A549 (cell line): ENCODE measurements around the gene DMXL2. TPM values are rescaled to one million over a fixed set of nuclear protein-coding genes. Genes with fewer than 3 reads are reported as not detected.

Experiments used
- ATAC-seq, 2 experiments: fragments of 200-7000 bp in 1 of 2; fragments of >200 bp in 1 of 2; cut with Nextera tagmentation in 1 of 2; cut with Tn5 transposase in 1 of 2; 3 replicates each; pipeline versions ENCODE4 v1.8.0 to v1.9.1; 2018 to 2020; ENCODE audit warnings: mild to moderate bottlenecking in 1 of 2, moderate library complexity in 1 of 2
- CTCF ChIA-PET: fragments of 300-600 bp; sonication (Branson Sonifier 250); formaldehyde crosslinking; extraction: SDS; loops from one replicate; lab custom pipeline; 2021; ENCODE audit warnings: antibody characterized with exemption, inconsistent platforms; lab: Yijun Ruan, JAX
- POLR2A ChIA-PET: fragments of 350-600 bp; formaldehyde crosslinking; extraction: SDS; loops from one replicate; lab custom pipeline; 2021; ENCODE audit warnings: antibody characterized with exemption, inconsistent platforms; lab: Yijun Ruan, JAX
- DNase-seq, 2 experiments: peaks; one replicate each; pipeline versions ENCODE4 v3.0.0 to v3.0.0-alpha.2; 2011 to 2016; ENCODE audit warnings: low read depth in 1 of 2, low spot score in 1 of 2
- FAIRE-seq: peaks from 2 replicates; lab custom pipeline; 2011; peaks lifted over from hg19 to GRCh38; lab: Jason Lieb, UNC
- H3K27ac ChIP-seq, 2 experiments: fragments of >200 bp; sonication (Bioruptor Twin); formaldehyde crosslinking; 3 replicates each; pipeline ENCODE4 v1.5.1; 2016 to 2017
- H3K4me1 ChIP-seq: fragments of >200 bp; sonication (Bioruptor Twin); formaldehyde crosslinking; 3 replicates; pipeline ENCODE4 v1.6.1; 2016
- H3K4me2 ChIP-seq: fragments of >200 bp; sonication (Bioruptor Twin); formaldehyde crosslinking; 3 replicates; pipeline ENCODE4 v1.6.1; 2016
- H3K4me3 ChIP-seq: fragments of >200 bp; sonication (Bioruptor Twin); formaldehyde crosslinking; 3 replicates; pipeline ENCODE4 v1.5.1; 2016
- H3K9me3 ChIP-seq: fragments of >200 bp; sonication (Bioruptor Twin); formaldehyde crosslinking; 3 replicates; pipeline ENCODE4 v1.6.1; 2016
- HEYL ChIP-seq: fragments of 250-450 bp; sonication (Bioruptor Pico); IDR thresholded peaks from 2 replicates; pipeline ENCODE4 v1.8.0; 2021; ENCODE audit warnings: mild to moderate bottlenecking, moderate library complexity
- HOXB5 ChIP-seq: fragments of 250-450 bp; sonication (Bioruptor Pico); IDR thresholded peaks from 2 replicates; pipeline ENCODE4 v1.5.0; 2020; ENCODE audit warnings: mild to moderate bottlenecking, moderate library complexity
- MAFK ChIP-seq: fragments of 450-650 bp; IDR thresholded peaks from 2 replicates; pipeline ENCODE4 v1.6.1; 2014; ENCODE audit not compliant: partially characterized antibody
- PHF8 ChIP-seq: fragments of 200-600 bp; sonication (generic); IDR thresholded peaks from 2 replicates; pipeline ENCODE4 v1.6.1; 2016; ENCODE audit warnings: low read depth, mild to moderate bottlenecking, antibody characterized with exemption, moderate library complexity, borderline replicate concordance
- RAD21 ChIP-seq, 2 experiments: fragments of >200 bp in 1 of 2; sonication (Bioruptor Twin) in 1 of 2; formaldehyde crosslinking in 1 of 2; IDR thresholded peaks in 1 of 2; conservative IDR thresholded peaks in 1 of 2; 2 replicates in 1 of 2; 3 replicates in 1 of 2; pipeline ENCODE4 v1.6.1; 2012 to 2018; ENCODE audit warnings: inconsistent platforms in 1 of 2
- ZC3H11A ChIP-seq: fragments of 450-650 bp; IDR thresholded peaks from 2 replicates; pipeline ENCODE4 v1.6.1; 2014; ENCODE audit warnings: antibody characterized with exemption, mild to moderate bottlenecking
- WGBS: methylation state at CpG from one replicate; pipeline ENCODE4 v1.1.6; 2017; ENCODE audit errors: missing lambda C conversion rate; 5-methylcytosine and 5-hydroxymethylcytosine counted together
- polyA plus RNA-seq, 4 experiments: library from polyadenylated mRNA; depleted of rRNA in 3 of 4; stranded (reverse); fragments of >200 nt; fragmentation: RNase III in 1 of 4; extraction: RNeasy Plus Mini Kit Qiagen cat#74134 plus additional on column Dnase treatment in 1 of 4; gene quantifications; 2 replicates in 3 of 4; 3 replicates in 1 of 4; pipeline ENCODE4 v1.2.3, GENCODE V29; 2011 to 2017
- TF ChIP-seq, protein P1 (sequence below): fragments of >200 bp; sonication (Bioruptor Twin); formaldehyde crosslinking; IDR thresholded peaks from 3 replicates; pipeline ENCODE4 v1.5.1; 2016
- TF ChIP-seq, protein P2 (sequence below): IDR thresholded peaks from 2 replicates; pipeline ENCODE4 v1.6.1; 2012
- TF ChIP-seq, protein P3 (sequence below): fragments of 200-600 bp; sonication (generic); IDR thresholded peaks from 2 replicates; pipeline ENCODE4 v1.6.1; 2016; ENCODE audit warnings: antibody characterized with exemption, mild to moderate bottlenecking, moderate library complexity

DMXL2 gene
- polyA plus RNA-seq, 2 of the 4 experiments (the other 2 are of a cell fraction), result 25.6 to 50.9 TPM

DNA sequence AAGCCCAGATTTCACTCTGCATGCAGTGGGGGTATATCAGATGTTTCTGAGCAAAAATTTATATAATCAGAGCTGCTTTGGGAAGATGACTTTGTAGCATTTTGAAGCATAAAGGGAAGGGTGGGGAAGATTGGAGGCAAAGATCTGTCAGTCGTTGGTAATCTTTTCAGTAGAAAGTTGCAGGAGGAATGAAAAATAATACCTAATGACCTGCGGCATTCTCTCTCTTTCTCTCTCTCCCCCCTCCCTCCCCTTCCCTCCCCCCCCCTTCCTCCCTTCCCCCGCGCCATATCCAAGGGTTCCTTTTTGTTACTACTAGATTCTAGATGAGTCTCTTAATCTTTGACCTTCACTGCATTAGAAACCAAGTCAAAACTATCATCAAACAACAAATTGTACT, 1.5 kb upstream of the DMXL2 start:
- Histone ChIP-seq H3K4me2 (peak overlapping the region; percentile 72), H3K9me3 (no peaks in the 10 kb centered on the region)
- TF ChIP-seq, protein P1, sequence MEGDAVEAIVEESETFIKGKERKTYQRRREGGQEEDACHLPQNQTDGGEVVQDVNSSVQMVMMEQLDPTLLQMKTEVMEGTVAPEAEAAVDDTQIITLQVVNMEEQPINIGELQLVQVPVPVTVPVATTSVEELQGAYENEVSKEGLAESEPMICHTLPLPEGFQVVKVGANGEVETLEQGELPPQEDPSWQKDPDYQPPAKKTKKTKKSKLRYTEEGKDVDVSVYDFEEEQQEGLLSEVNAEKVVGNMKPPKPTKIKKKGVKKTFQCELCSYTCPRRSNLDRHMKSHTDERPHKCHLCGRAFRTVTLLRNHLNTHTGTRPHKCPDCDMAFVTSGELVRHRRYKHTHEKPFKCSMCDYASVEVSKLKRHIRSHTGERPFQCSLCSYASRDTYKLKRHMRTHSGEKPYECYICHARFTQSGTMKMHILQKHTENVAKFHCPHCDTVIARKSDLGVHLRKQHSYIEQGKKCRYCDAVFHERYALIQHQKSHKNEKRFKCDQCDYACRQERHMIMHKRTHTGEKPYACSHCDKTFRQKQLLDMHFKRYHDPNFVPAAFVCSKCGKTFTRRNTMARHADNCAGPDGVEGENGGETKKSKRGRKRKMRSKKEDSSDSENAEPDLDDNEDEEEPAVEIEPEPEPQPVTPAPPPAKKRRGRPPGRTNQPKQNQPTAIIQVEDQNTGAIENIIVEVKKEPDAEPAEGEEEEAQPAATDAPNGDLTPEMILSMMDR, result no peak
- TF ChIP-seq HOXB5 (CRISPR knock-in tag) (no peak), HEYL (CRISPR knock-in tag) (no peak)
- TF ChIP-seq, protein P2, sequence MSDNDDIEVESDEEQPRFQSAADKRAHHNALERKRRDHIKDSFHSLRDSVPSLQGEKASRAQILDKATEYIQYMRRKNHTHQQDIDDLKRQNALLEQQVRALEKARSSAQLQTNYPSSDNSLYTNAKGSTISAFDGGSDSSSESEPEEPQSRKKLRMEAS, result no peak
- TF ChIP-seq, all 56 proteins: peak for 0
- Histone ChIP-seq H3K4me1 (peaks cover 32% of the 10 kb centered on the region), H3K27ac (peak overlapping the region in 1 of 2 experiments; percentile 91; a peak in 2 of 6 replicates), H3K4me3 (no peak overlapping the region)
- no peak for DNase-seq
- CTCF ChIA-PET, result interaction anchor here (1.5 to 6.3 kb wide), 4 partner anchors 14 to 153 kb away, joined by 3 to 31 read pairs (median 26); no protein-coding TSS in a partner anchor
- WGBS, result 91% methylated on average over 4 of the region's 4 CpGs
- no peak for FAIRE-seq
- POLR2A ChIA-PET, result no interaction called here
- ATAC-seq, result no peak

DNA sequence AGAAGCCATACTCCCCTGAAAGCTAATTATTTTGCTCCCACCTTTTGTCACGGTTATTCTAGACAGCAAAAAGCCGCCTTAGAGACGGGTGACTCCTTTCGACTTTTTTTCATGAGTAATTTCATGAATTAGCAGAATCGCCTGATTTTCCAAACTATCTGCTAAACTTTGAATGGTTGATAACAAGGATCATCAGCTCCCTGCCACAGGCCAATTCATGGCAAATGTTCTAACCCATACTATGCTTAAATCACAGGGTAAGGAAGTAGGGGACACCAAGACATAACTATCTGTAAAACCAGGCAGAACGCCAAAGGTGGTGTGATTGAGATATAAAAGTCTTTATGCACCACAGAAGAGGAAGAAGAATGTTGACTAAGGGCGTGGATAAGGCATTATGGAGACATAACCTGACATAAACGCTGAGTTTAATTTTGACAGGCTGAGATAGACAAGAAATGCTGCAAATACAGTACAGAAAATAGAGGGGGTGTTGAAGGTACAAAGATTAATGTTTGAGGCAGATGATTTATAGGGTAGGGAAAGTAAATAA, 891 bp upstream of the DMXL2 start:
- ChIA-PET CTCF (interaction anchor here (0.9 to 6.3 kb wide), 6 partner anchors 15 to 153 kb away, joined by 3 to 31 read pairs (median 14); no protein-coding TSS in a partner anchor), POLR2A (interaction anchor here (1.2 to 2.0 kb wide), 2 partner anchors 8 to 13 kb away, joined by 4 to 9 read pairs; no protein-coding TSS in a partner anchor)
- Histone ChIP-seq H3K9me3 (no peaks in the 10 kb centered on the region), H3K27ac (peak overlapping the region; percentile 86 to 91), H3K4me2 (peak overlapping the region; percentile 72), H3K4me3 (peak overlapping the region; percentile 91), H3K4me1 (peaks cover 38% of the 10 kb centered on the region)
- TF ChIP-seq MAFK (peak; percentile 2), HOXB5 (CRISPR knock-in tag) (no peak)
- ATAC-seq, result peak; percentile 1 to 2; a peak in 4 of 6 replicates
- no peak for FAIRE-seq
- 5% methylated on average over 8 of the region's 8 CpGs for WGBS
- DNase-seq, result peak in 1 of 2 experiments; percentile 73

DNA sequence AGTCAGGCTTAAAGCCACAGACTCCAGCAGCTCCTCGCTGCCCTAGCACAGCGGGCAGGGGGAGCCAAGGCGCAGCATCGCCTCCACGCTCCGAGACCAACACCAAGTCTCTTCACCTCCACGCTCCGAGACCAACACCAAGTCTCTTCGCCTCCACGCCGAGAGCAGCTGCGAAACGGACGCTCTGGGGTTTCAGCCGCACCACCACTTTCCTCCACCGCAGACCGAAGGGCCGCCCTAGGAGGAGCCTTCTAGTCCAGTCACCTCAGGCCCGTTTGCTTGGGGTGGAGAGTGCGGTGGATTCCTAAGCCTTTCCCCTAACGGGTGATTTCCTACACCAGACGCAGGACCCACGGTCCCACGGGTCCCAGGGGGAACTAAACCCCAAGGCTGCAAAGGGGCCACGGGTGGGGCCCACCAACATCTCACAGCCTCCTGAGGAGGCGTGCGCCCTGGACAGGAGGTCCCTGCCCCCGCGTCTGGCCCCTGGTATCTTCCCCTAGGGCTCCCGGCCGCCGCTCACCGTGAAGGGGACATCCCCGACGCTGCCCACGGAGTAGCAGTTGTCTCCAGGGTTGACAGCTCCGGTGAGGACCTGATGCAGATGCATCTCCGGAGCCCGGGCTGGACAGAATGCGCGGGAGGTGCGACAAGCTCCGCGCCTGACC, 501 bp downstream of the DMXL2 start:
- TF ChIP-seq, protein P1, result 0 out of 3 replicates have a peak, but pooled peaks have one; percentile 18
- TF ChIP-seq ZC3H11A, result 0 out of 2 replicates have a peak, but pooled peaks have one; percentile 7
- TF ChIP-seq, protein P3, sequence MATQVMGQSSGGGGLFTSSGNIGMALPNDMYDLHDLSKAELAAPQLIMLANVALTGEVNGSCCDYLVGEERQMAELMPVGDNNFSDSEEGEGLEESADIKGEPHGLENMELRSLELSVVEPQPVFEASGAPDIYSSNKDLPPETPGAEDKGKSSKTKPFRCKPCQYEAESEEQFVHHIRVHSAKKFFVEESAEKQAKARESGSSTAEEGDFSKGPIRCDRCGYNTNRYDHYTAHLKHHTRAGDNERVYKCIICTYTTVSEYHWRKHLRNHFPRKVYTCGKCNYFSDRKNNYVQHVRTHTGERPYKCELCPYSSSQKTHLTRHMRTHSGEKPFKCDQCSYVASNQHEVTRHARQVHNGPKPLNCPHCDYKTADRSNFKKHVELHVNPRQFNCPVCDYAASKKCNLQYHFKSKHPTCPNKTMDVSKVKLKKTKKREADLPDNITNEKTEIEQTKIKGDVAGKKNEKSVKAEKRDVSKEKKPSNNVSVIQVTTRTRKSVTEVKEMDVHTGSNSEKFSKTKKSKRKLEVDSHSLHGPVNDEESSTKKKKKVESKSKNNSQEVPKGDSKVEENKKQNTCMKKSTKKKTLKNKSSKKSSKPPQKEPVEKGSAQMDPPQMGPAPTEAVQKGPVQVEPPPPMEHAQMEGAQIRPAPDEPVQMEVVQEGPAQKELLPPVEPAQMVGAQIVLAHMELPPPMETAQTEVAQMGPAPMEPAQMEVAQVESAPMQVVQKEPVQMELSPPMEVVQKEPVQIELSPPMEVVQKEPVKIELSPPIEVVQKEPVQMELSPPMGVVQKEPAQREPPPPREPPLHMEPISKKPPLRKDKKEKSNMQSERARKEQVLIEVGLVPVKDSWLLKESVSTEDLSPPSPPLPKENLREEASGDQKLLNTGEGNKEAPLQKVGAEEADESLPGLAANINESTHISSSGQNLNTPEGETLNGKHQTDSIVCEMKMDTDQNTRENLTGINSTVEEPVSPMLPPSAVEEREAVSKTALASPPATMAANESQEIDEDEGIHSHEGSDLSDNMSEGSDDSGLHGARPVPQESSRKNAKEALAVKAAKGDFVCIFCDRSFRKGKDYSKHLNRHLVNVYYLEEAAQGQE, result no peak
- TF ChIP-seq PHF8, result no peak
- 0 out of 5 replicates have a peak, but pooled peaks of 1 of the 2 experiments have one; percentile 24 for TF ChIP-seq RAD21 (conservative IDR thresholded peaks at IDR 0.05 in 1 of 2, IDR thresholded peaks at IDR 0.05 in 1 of 2)
- ChIA-PET CTCF (interaction anchor here (0.6 to 6.3 kb wide), 18 partner anchors 10 to 304 kb away, joined by 3 to 31 read pairs (median 4); no protein-coding TSS in a partner anchor), POLR2A (interaction anchor here (0.6 to 2.0 kb wide), 5 partner anchors 9 to 1022 kb away, joined by 3 to 9 read pairs (median 4); no protein-coding TSS in a partner anchor)
- ATAC-seq, result peak; percentile 78 to 82
- peak overlapping the region; percentile 72 for H3K4me2 ChIP-seq
- no peak for FAIRE-seq
- H3K4me3 ChIP-seq, result peak overlapping the region; percentile 91
- peak; percentile 69 to 76 for DNase-seq
- 1% methylated on average over 28 of the region's 44 CpGs for whole genome bisulfite sequencing
- H3K9me3 ChIP-seq, result no peaks in the 10 kb centered on the region
- H3K27ac ChIP-seq, result peak overlapping the region; percentile 86 to 91
- H3K4me1 ChIP-seq, result peaks cover 39% of the 10 kb centered on the region
